ENCODE results near the gene CAMTA1.

DNA sequence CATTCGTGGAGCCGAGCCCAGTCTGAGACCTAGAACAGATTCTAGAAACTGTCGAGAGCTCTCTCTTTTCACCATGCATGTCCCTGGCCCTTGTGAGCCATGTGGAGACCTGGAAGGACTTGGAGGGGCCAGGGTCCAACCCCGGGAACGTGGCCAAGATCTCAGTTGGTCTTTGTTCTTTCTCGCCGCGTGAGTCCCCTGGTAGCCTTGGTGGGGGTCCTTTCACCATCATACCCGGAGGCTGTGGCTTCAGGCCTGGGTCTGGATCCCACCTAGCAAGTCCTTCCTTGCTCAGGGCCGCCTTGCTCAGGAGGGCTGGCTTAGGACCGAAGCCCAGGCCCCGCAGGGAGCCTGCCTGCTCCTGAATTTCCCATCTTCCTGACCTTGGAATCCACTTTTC lies 168.0 kb downstream of the CAMTA1 start:
- TF ChIP-seq RAD21 (IDR thresholded peaks at IDR 0.05; ENCODE audit: low read length) (no peak), FOXJ3 (CRISPR knock-in tag; IDR thresholded peaks at IDR 0.05) (no peak)
